Measurements from ENCODE around the gene ENTHD1. TPM values are rescaled to one million over a fixed set of nuclear protein-coding genes. Genes with fewer than 3 reads are reported as not detected.
"Not testable (repeated sequence)": the region's sequence is repeated elsewhere in the genome, so short reads cannot be mapped to it uniquely, and the experiment has no call there.

The ENTHD1 gene
- total RNA-seq, 2 experiments from 2014 or later, result not detected

- POLR2A ChIA-PET, result interaction anchor here (0.6 kb wide), 1 partner anchor 26 kb away, joined by 3 read pairs; no protein-coding TSS in a partner anchor
- DNase-seq (ENCODE audit: low spot score), result no peak
- Histone ChIP-seq H3K4me2 (ENCODE audit: low read length) (no peak overlapping the region), H3K36me3 (ENCODE audit: insufficient read depth, low read length) (no peaks in the 10 kb centered on the region), H2AFZ (ENCODE audit: low read length) (no peak overlapping the region), H3K79me2 (ENCODE audit: insufficient read depth, low read depth, low read length) (no peaks in the 10 kb centered on the region), H4K20me1 (ENCODE audit: insufficient read depth, low read length) (no peaks in the 10 kb centered on the region), H3K27ac (ENCODE audit: low read depth, low read length, poor library complexity, severe bottlenecking) (no peak overlapping the region), H3K4me3 (ENCODE audit: low read depth, low read length, poor library complexity, severe bottlenecking) (no peak overlapping the region), H3K4me1 (ENCODE audit: insufficient read depth, low read length, poor library complexity, severe bottlenecking) (peaks cover 7% of the 10 kb centered on the region), H3K9me3 (ENCODE audit: low read length) (no peaks in the 10 kb centered on the region), H3K9me2 (ENCODE audit: insufficient read depth, low read length) (no peaks in the 10 kb centered on the region)
- no TSS peak for BruUV-seq (replicated peaks)
- CTCF ChIA-PET (ENCODE audit: unreplicated experiment), result no interaction called here
- intact Hi-C loops (cut with micrococcal nuclease; ENCODE audit: unreplicated experiment), result no loop called here
- TF ChIP-seq EZH2phosphoT487 (IDR thresholded peaks at IDR 0.05; ENCODE audit: borderline replicate concordance, low read depth, low read length) (no peak), CTCF (conservative IDR thresholded peaks at IDR 0.05; ENCODE audit: low read length) (no peak)
Observed at GRCh38 chr22:39847477-39847876, 46.1 kb downstream of the ENTHD1 start.

GRCh38 chr22:39846539-39846938 is 47.0 kb downstream of the ENTHD1 start:
- intact Hi-C loops (cut with micrococcal nuclease; ENCODE audit: unreplicated experiment); H3K27ac ChIP-seq (ENCODE audit: low read depth, low read length, poor library complexity, severe bottlenecking); H3K9me3 ChIP-seq (ENCODE audit: low read length); H3K4me1 ChIP-seq (ENCODE audit: insufficient read depth, low read length, poor library complexity, severe bottlenecking); H4K20me1 ChIP-seq (ENCODE audit: insufficient read depth, low read length); POLR2A ChIA-PET; H3K4me2 ChIP-seq (ENCODE audit: low read length); H3K36me3 ChIP-seq (ENCODE audit: insufficient read depth, low read length); H3K9me2 ChIP-seq (ENCODE audit: insufficient read depth, low read length); DNase-seq (ENCODE audit: low spot score); H2AFZ ChIP-seq (ENCODE audit: low read length); CTCF ChIA-PET (ENCODE audit: unreplicated experiment); H3K4me3 ChIP-seq (ENCODE audit: low read depth, low read length, poor library complexity, severe bottlenecking); H3K79me2 ChIP-seq (ENCODE audit: insufficient read depth, low read depth, low read length); BruUV-seq (replicated peaks): not testable (repeated sequence)

GRCh38 chr22:39845529-39845928 is 48.0 kb downstream of the ENTHD1 start:
- Histone ChIP-seq H3K27ac (ENCODE audit: low read depth, low read length, poor library complexity, severe bottlenecking) (no peak overlapping the region), H2AFZ (ENCODE audit: low read length) (no peak overlapping the region), H3K36me3 (ENCODE audit: insufficient read depth, low read length) (no peaks in the 10 kb centered on the region), H3K4me3 (ENCODE audit: low read depth, low read length, poor library complexity, severe bottlenecking) (no peak overlapping the region), H3K4me1 (ENCODE audit: insufficient read depth, low read length, poor library complexity, severe bottlenecking) (peaks cover 7% of the 10 kb centered on the region), H4K20me1 (ENCODE audit: insufficient read depth, low read length) (no peaks in the 10 kb centered on the region), H3K9me3 (ENCODE audit: low read length) (no peaks in the 10 kb centered on the region), H3K9me2 (ENCODE audit: insufficient read depth, low read length) (no peaks in the 10 kb centered on the region), H3K79me2 (ENCODE audit: insufficient read depth, low read depth, low read length) (no peaks in the 10 kb centered on the region), H3K4me2 (ENCODE audit: low read length) (no peak overlapping the region)
- TF ChIP-seq EZH2phosphoT487 (IDR thresholded peaks at IDR 0.05; ENCODE audit: borderline replicate concordance, low read depth, low read length), result no peak
- no peak for TF ChIP-seq CTCF (conservative IDR thresholded peaks at IDR 0.05; ENCODE audit: low read length)
- DNase-seq (ENCODE audit: low spot score), result no peak
- ChIA-PET POLR2A (no interaction called here), CTCF (ENCODE audit: unreplicated experiment) (no interaction called here)
- BruUV-seq (replicated peaks), result no TSS peak
- intact Hi-C loops (cut with micrococcal nuclease; ENCODE audit: unreplicated experiment), result no loop called here
